GM12878 (cell line): ENCODE results near the gene ZNF709. TPM values are rescaled to one million over a fixed set of nuclear protein-coding genes. Genes with fewer than 3 reads are reported as not detected.

Experiments
- ATAC-seq: fragments of 200-7000 bp; cut with Tn5 transposase; 3 replicates; pipeline ENCODE4 v1.9.1; 2020; ENCODE audit warnings: mild to moderate bottlenecking, moderate library complexity
- BruUV-seq: library from RNA; stranded (reverse); fragments of 400-500 nt; replicated peaks from 2 replicates; lab custom pipeline; 2021; lab: Mats Ljungman, UMichigan
- CTCF ChIA-PET: fragments of 300-600 bp; sonication (Branson Sonifier 250); formaldehyde crosslinking; extraction: SDS; loops from one replicate; lab custom pipeline; 2021; ENCODE audit warnings: inconsistent platforms; lab: Yijun Ruan, JAX
- POLR2A ChIA-PET: fragments of 350-600 bp; formaldehyde crosslinking; extraction: SDS; loops from one replicate; lab custom pipeline; 2021; ENCODE audit warnings: inconsistent platforms; lab: Charles Lee
- RAD21 ChIA-PET: fragments of 300-600 bp; sonication (Branson Sonifier 250); formaldehyde crosslinking; loops from one replicate; lab custom pipeline; 2023; ENCODE audit warnings: antibody characterized with exemption; ENCODE audit not compliant: unreplicated experiment; lab: Charles Lee
- SMC1A ChIA-PET: fragments of 300-600 bp; sonication (Branson Sonifier 250); formaldehyde crosslinking; loops from one replicate; lab custom pipeline; 2023; ENCODE audit not compliant: unreplicated experiment, uncharacterized antibody; lab: Charles Lee
- DNase-seq: peaks from one replicate; pipeline ENCODE4 v3.0.0-alpha.2; 2011; ENCODE audit warnings: low read depth, low spot score
- FAIRE-seq: peaks from 3 replicates; lab custom pipeline; 2011; peaks lifted over from hg19 to GRCh38; lab: Jason Lieb, UNC
- H2AFZ ChIP-seq: 2 replicates; pipeline ENCODE4 v1.6.0; 2011; ENCODE audit warnings: low read depth, low read length, control low read depth; ENCODE audit not compliant: control insufficient read depth
- H3K27ac ChIP-seq: 2 replicates; pipeline ENCODE4 v1.5.1; 2011; ENCODE audit warnings: control low read depth; ENCODE audit not compliant: control insufficient read depth, insufficient read depth
- H3K27me3 ChIP-seq, 2 experiments: replicated peaks in 1 of 2; 2 replicates each; pipeline versions ENCODE4 v1.6.0 to v1.6.1; 2011; ENCODE audit warnings: low read length in 1 of 2; ENCODE audit not compliant: control insufficient read depth in 2 of 2, insufficient read depth in 2 of 2
- H3K36me3 ChIP-seq, 2 experiments: 2 replicates each; pipeline ENCODE4 v1.5.1; 2011; ENCODE audit warnings: low read length in 1 of 2; ENCODE audit not compliant: control insufficient read depth in 2 of 2, insufficient read depth in 2 of 2
- H3K4me1 ChIP-seq: 2 replicates; pipeline ENCODE4 v1.6.1; 2011; ENCODE audit warnings: mild to moderate bottlenecking, low read length, moderate library complexity, mixed read lengths; ENCODE audit not compliant: control insufficient read depth, insufficient read depth
- H3K4me2 ChIP-seq: 2 replicates; pipeline ENCODE4 v1.6.0; 2011; ENCODE audit warnings: control low read depth; ENCODE audit not compliant: control insufficient read depth, insufficient read depth
- H3K4me3 ChIP-seq: fragments of 200-600 bp; sonication (generic); 2 replicates; pipeline ENCODE4 v1.5.1; 2016
- H3K79me2 ChIP-seq: 2 replicates; pipeline ENCODE4 v1.6.0; 2011; ENCODE audit warnings: low read length; ENCODE audit not compliant: control insufficient read depth, insufficient read depth
- H3K9ac ChIP-seq: 2 replicates; pipeline ENCODE4 v1.8.0; 2011; ENCODE audit warnings: low read length, control low read depth, mixed read lengths; ENCODE audit not compliant: control insufficient read depth, insufficient read depth
- H3K9me3 ChIP-seq: replicated peaks from 3 replicates; pipeline ENCODE4 v1.5.1; 2011; ENCODE audit warnings: mild to moderate bottlenecking, low read length; ENCODE audit not compliant: control insufficient read depth, insufficient read depth
- H4K20me1 ChIP-seq: 2 replicates; pipeline ENCODE4 v1.6.0; 2011; ENCODE audit not compliant: control insufficient read depth, insufficient read depth
- E2F4 ChIP-seq: IDR thresholded peaks from 2 replicates; pipeline ENCODE4 v1.6.1; 2012; ENCODE audit warnings: low read depth, low read length, improper control_type of control experiment
- E4F1 ChIP-seq: fragments of 450-650 bp; IDR thresholded peaks from 2 replicates; pipeline ENCODE4 v1.6.1; 2018; ENCODE audit warnings: borderline replicate concordance, mild to moderate bottlenecking; ENCODE audit not compliant: partially characterized antibody
- NR2C2 ChIP-seq: IDR thresholded peaks from 2 replicates; pipeline ENCODE4 v1.6.1; 2011; ENCODE audit warnings: borderline replicate concordance, low read depth; ENCODE audit not compliant: control insufficient read depth, insufficient read length
- POLR2AphosphoS2 ChIP-seq: IDR thresholded peaks from 2 replicates; pipeline ENCODE4 v1.6.1; 2011; ENCODE audit warnings: low read depth, mild to moderate bottlenecking, low read length, improper control_type of control experiment, moderate library complexity
- RELA ChIP-seq: fragments of 450-650 bp; IDR thresholded peaks from 2 replicates; pipeline ENCODE4 v1.8.0; 2014; ENCODE audit warnings: borderline replicate concordance; ENCODE audit not compliant: partially characterized antibody
- SIN3A ChIP-seq: IDR thresholded peaks from 2 replicates; pipeline ENCODE4 v1.6.1; 2012; ENCODE audit warnings: low read depth, low read length, improper control_type of control experiment
- STAT1 ChIP-seq: fragments of 450-650 bp; conservative IDR thresholded peaks from 2 replicates; pipeline ENCODE4 v1.6.1; 2014; ENCODE audit warnings: antibody characterized with exemption, mild to moderate bottlenecking
- ZNF24 ChIP-seq: fragments of 450-650 bp; IDR thresholded peaks from 2 replicates; pipeline ENCODE4 v1.6.1; 2017; ENCODE audit warnings: antibody characterized with exemption, mild to moderate bottlenecking
- WGBS: methylation state at CpG from one replicate; pipeline ENCODE4 v1.1.6; 2016; ENCODE audit warnings: low lambda C conversion rate; ENCODE audit not compliant: insufficient replicate concordance, insufficient coverage; ENCODE audit errors: missing lambda C conversion rate; 5-methylcytosine and 5-hydroxymethylcytosine counted together
- in situ Hi-C: fragments of 300-500 bp; cut with MboI; formaldehyde crosslinking; loops from 9 replicates; pipeline ENCODE4 v1.14.3; 2018; ENCODE audit warnings: mixed read lengths
- intact Hi-C: fragments of 100-400 bp; cut with micrococcal nuclease; formaldehyde crosslinking; loops from one replicate; pipeline ENCODE4 v1.14.2; 2022; ENCODE audit not compliant: unreplicated experiment
- polyA plus RNA-seq, 11 experiments: library from polyadenylated mRNA; depleted of rRNA in 4 of 11; unstranded in 6 of 11; stranded (reverse) in 5 of 11; fragments of >200 nt; fragmentation: Nextera tagmentation in 4 of 11; fragmentation: Illumina TruSeq in 1 of 11; extraction: Ambion mirVana in 4 of 11; extraction: Trizol in 1 of 11; gene quantifications; 1 replicate in 1 of 11; 2 replicates in 10 of 11; pipeline versions ENCODE4 v1.2.1 to v1.2.3, GENCODE V29; 2011 to 2016; ENCODE audit warnings: inconsistent platforms in 2 of 11, missing spikeins in 2 of 11, low read depth in 1 of 11
- total RNA-seq, 4 experiments: library from RNA; depleted of rRNA in 3 of 4; stranded (reverse); fragments of >200 nt in 3 of 4; fragmentation: Illumina TruSeq in 1 of 4; extraction: Trizol in 1 of 4; gene quantifications; 2 replicates each; pipeline versions ENCODE4 v1.2.1 to v1.2.3, GENCODE V29; 2013 to 2021

Gene ZNF709
- total and polyA plus RNA-seq, 10 of the 15 experiments (the other 5 are each of a cell fraction or from before 2014, with no cell fraction given) = 0.27 to 2.5 (median 1.5) TPM

GRCh38 chr19:12497032-12497431, 12.4 kb upstream of the ZNF709 start:
- in situ Hi-C loops (no loop called here), intact Hi-C loops (no loop called here)
- DNase-seq = no peak
- no peaks in the 10 kb centered on the region for H3K79me2 ChIP-seq
- ChIA-PET RAD21 (no interaction called here), CTCF (interaction anchor here (1.1 kb wide), 1 partner anchor 17 kb away, joined by 3 read pairs; no protein-coding TSS in a partner anchor), SMC1A (no interaction called here), POLR2A (no interaction called here)
- no peaks in the 10 kb centered on the region for H3K36me3 ChIP-seq
- H3K9me3 ChIP-seq = peaks cover 6% of the 10 kb centered on the region; the same call in 2 of the 3 replicates
- no peak overlapping the region for H3K4me2 ChIP-seq
- no peak overlapping the region for H3K4me3 ChIP-seq
- no peak for FAIRE-seq
- H3K4me1 ChIP-seq = no peaks in the 10 kb centered on the region
- WGBS = 96% methylated on average over 4 of the region's 4 CpGs
- no TSS peak for BruUV-seq
- no peak overlapping the region for H2AFZ ChIP-seq
- H3K27me3 ChIP-seq = no peaks in the 10 kb centered on the region
- TF ChIP-seq E2F4 (no peak), ZNF24 (no peak), STAT1 (no peak), NR2C2 (no peak), POLR2AphosphoS2 (no peak), E4F1 (no peak), SIN3A (no peak), RELA (no peak)
- no peak overlapping the region for H3K9ac ChIP-seq
- no peak overlapping the region for H3K27ac ChIP-seq
- H4K20me1 ChIP-seq = no peaks in the 10 kb centered on the region
- ATAC-seq = no peak
